HL-60/S4 (cell line): ENCODE data around the gene ATP6V1G1.

Experiments used
- in situ Hi-C: fragments of 300-500 bp; cut with MboI; formaldehyde crosslinking; loops from 2 replicates; pipeline ENCODE4 v1.14.3; 2022; ENCODE audit warnings: low sequenced_read_pairs

The ATP6V1G1 gene

GRCh38 chr9:114587345-114588202, at the start of gene ATP6V1G1:
TSS of gene ATP6V1G1 (plus strand) at chr9:114587769. CDS start at chr9:114587839, 70 bp downstream.
- in situ Hi-C loops = no loop called here

GRCh38 chr9:114538241-114538640, 49.3 kb upstream of the ATP6V1G1 start:
- in situ Hi-C loops = no loop called here

- in situ Hi-C loops = no loop called here
Measured at GRCh38 chr9:114539701-114540380, 47.7 kb upstream of the ATP6V1G1 start.

- in situ Hi-C loops = no loop called here
Measured at GRCh38 chr9:114545055-114545454, 42.5 kb upstream of the ATP6V1G1 start.

- in situ Hi-C loops = no loop called here
Measured at GRCh38 chr9:114546851-114547250, 40.7 kb upstream of the ATP6V1G1 start.

- in situ Hi-C loops = no loop called here
Measured at GRCh38 chr9:114549697-114550330, 37.8 kb upstream of the ATP6V1G1 start.

- in situ Hi-C loops = no loop called here
Measured at GRCh38 chr9:114551750-114552685, 35.6 kb upstream of the ATP6V1G1 start.

GRCh38 chr9:114552706-114553105, 34.9 kb upstream of the ATP6V1G1 start:
- in situ Hi-C loops = no loop called here

- in situ Hi-C loops = no loop called here
Measured at GRCh38 chr9:114553202-114553601, 34.4 kb upstream of the ATP6V1G1 start.

GRCh38 chr9:114555696-114556095, 31.9 kb upstream of the ATP6V1G1 start:
- in situ Hi-C loops = no loop called here

- in situ Hi-C loops = no loop called here
Measured at GRCh38 chr9:114558027-114558675, 29.4 kb upstream of the ATP6V1G1 start.

GRCh38 chr9:114559830-114560513, 27.6 kb upstream of the ATP6V1G1 start:
- in situ Hi-C loops = no loop called here

- in situ Hi-C loops = no loop called here
Measured at GRCh38 chr9:114560956-114561355, 26.6 kb upstream of the ATP6V1G1 start.

- in situ Hi-C loops = no loop called here
Measured at GRCh38 chr9:114561771-114562170, 25.8 kb upstream of the ATP6V1G1 start.

GRCh38 chr9:114565204-114565603, 22.4 kb upstream of the ATP6V1G1 start:
- in situ Hi-C loops = no loop called here

- in situ Hi-C loops = no loop called here
Measured at GRCh38 chr9:114570742-114571141, 16.8 kb upstream of the ATP6V1G1 start.

- in situ Hi-C loops = no loop called here
Measured at GRCh38 chr9:114571391-114571790, 16.2 kb upstream of the ATP6V1G1 start.

GRCh38 chr9:114572199-114572598, 15.4 kb upstream of the ATP6V1G1 start:
- in situ Hi-C loops = no loop called here

- in situ Hi-C loops = no loop called here
Measured at GRCh38 chr9:114574438-114574837, 13.1 kb upstream of the ATP6V1G1 start.
